OCI-LY1 (cell line): Measurements from ENCODE around the gene SIX4.

Experiments used
- H2AFZ ChIP-seq: fragments of 200-600 bp; sonication (generic), shearing (Covaris generic); 2 replicates; pipeline ENCODE4 v1.6.0; 2014; ENCODE audit warnings: antibody characterized with exemption, mild to moderate bottlenecking, low read length
- H3F3A ChIP-seq: fragments of 200-600 bp; sonication (generic), shearing (Covaris generic); 2 replicates; pipeline ENCODE4 v1.6.0; 2014; ENCODE audit warnings: mild to moderate bottlenecking, antibody characterized with exemption, low read length, moderate library complexity; ENCODE audit not compliant: insufficient read depth
- H3K27ac ChIP-seq: fragments of 200-600 bp; sonication (generic); 2 replicates; pipeline ENCODE4 v1.5.1; 2014; ENCODE audit warnings: low read length, mixed run types, mild to moderate bottlenecking, low read depth; ENCODE audit not compliant: poor library complexity, severe bottlenecking
- H3K27me3 ChIP-seq: fragments of 200-600 bp; sonication (generic); 2 replicates; pipeline ENCODE4 v1.6.0; 2014; ENCODE audit warnings: antibody characterized with exemption, mild to moderate bottlenecking, low read length, moderate library complexity; ENCODE audit not compliant: insufficient read depth
- H3K36me3 ChIP-seq: fragments of 200-600 bp; sonication (generic); 2 replicates; pipeline ENCODE4 v1.6.1; 2014; ENCODE audit warnings: mild to moderate bottlenecking, antibody characterized with exemption, low read length, moderate library complexity, mixed read lengths; ENCODE audit not compliant: insufficient read depth
- H3K4me1 ChIP-seq: fragments of 200-600 bp; sonication (generic); 2 replicates; pipeline ENCODE4 v1.5.1; 2014; ENCODE audit warnings: mild to moderate bottlenecking, low read length, moderate library complexity; ENCODE audit not compliant: insufficient read depth, severe bottlenecking
- H3K4me2 ChIP-seq: fragments of 200-600 bp; sonication (generic), shearing (Covaris generic); 2 replicates; pipeline ENCODE4 v1.6.1; 2014; ENCODE audit warnings: low read length
- H3K4me3 ChIP-seq: fragments of 200-600 bp; sonication (generic); 2 replicates; pipeline ENCODE4 v1.5.1; 2014; ENCODE audit warnings: low read length, low read depth, mild to moderate bottlenecking, mixed read lengths; ENCODE audit not compliant: poor library complexity, severe bottlenecking
- H3K79me2 ChIP-seq: fragments of 200-600 bp; shearing (Covaris generic); 2 replicates; pipeline ENCODE4 v1.6.1; 2016; ENCODE audit warnings: mixed run types, low read length, mixed read lengths; ENCODE audit not compliant: insufficient read depth
- H3K9ac ChIP-seq: fragments of 200-600 bp; sonication (generic), shearing (Covaris generic); 2 replicates; pipeline ENCODE4 v1.6.1; 2014; ENCODE audit warnings: mild to moderate bottlenecking, low read length, mixed read lengths
- H3K9me2 ChIP-seq: fragments of 200-600 bp; sonication (generic), shearing (Covaris generic); 2 replicates; pipeline ENCODE4 v1.6.1; 2014; ENCODE audit warnings: low read depth, mild to moderate bottlenecking, low read length, mixed read lengths
- H3K9me3 ChIP-seq: fragments of 200-600 bp; shearing (Covaris generic); 2 replicates; pipeline ENCODE4 v1.6.1; 2014; ENCODE audit warnings: low read length, mixed read lengths
- H4K20me1 ChIP-seq: fragments of 200-600 bp; sonication (generic), shearing (Covaris generic); 2 replicates; pipeline ENCODE4 v1.6.0; 2016; ENCODE audit warnings: mild to moderate bottlenecking, low read length; ENCODE audit not compliant: insufficient read depth
- CTCF ChIP-seq: fragments of 200-600 bp; sonication (generic), shearing (Covaris generic); IDR thresholded peaks from 2 replicates; pipeline ENCODE4 v1.5.1; 2017; ENCODE audit warnings: mild to moderate bottlenecking, antibody characterized with exemption, low read length, moderate library complexity, mixed read lengths
- EZH2 ChIP-seq: fragments of 200-600 bp; sonication (generic), shearing (Covaris generic); IDR thresholded peaks from 2 replicates; pipeline ENCODE4 v1.8.0; 2017; ENCODE audit warnings: borderline replicate concordance, mixed run types, mild to moderate bottlenecking, antibody characterized with exemption, low read length, moderate library complexity, mixed read lengths

SIX4 gene

GRCh38 chr14:60686865-60687264, 37.3 kb downstream of the SIX4 start:
- Histone ChIP-seq H2AFZ (no peak overlapping the region), H3K27me3 (no peaks in the 10 kb centered on the region), H3K27ac (no peak overlapping the region), H3K9me2 (no peaks in the 10 kb centered on the region), H3K4me3 (no peak overlapping the region), H3K9ac (no peak overlapping the region), H3K36me3 (no peaks in the 10 kb centered on the region), H4K20me1 (no peaks in the 10 kb centered on the region), H3K79me2 (no peaks in the 10 kb centered on the region), H3K4me2 (no peak overlapping the region), H3F3A (no peaks in the 10 kb centered on the region), H3K4me1 (no peaks in the 10 kb centered on the region), H3K9me3 (no peaks in the 10 kb centered on the region)
- TF ChIP-seq EZH2 (no peak), CTCF (no peak)

GRCh38 chr14:60684203-60684602, 39.9 kb downstream of the SIX4 start:
- no peaks in the 10 kb centered on the region for H3K9me3 ChIP-seq
- H3K79me2 ChIP-seq = no peaks in the 10 kb centered on the region
- H3K27me3 ChIP-seq = no peaks in the 10 kb centered on the region
- no peaks in the 10 kb centered on the region for H4K20me1 ChIP-seq
- TF ChIP-seq CTCF (no peak), EZH2 (no peak)
- H3K27ac ChIP-seq = no peak overlapping the region
- H3K9me2 ChIP-seq = no peaks in the 10 kb centered on the region
- no peak overlapping the region for H3K9ac ChIP-seq
- H3K4me1 ChIP-seq = no peaks in the 10 kb centered on the region
- no peaks in the 10 kb centered on the region for H3F3A ChIP-seq
- no peak overlapping the region for H2AFZ ChIP-seq
- no peak overlapping the region for H3K4me2 ChIP-seq
- no peaks in the 10 kb centered on the region for H3K36me3 ChIP-seq
- H3K4me3 ChIP-seq = no peak overlapping the region

DNA sequence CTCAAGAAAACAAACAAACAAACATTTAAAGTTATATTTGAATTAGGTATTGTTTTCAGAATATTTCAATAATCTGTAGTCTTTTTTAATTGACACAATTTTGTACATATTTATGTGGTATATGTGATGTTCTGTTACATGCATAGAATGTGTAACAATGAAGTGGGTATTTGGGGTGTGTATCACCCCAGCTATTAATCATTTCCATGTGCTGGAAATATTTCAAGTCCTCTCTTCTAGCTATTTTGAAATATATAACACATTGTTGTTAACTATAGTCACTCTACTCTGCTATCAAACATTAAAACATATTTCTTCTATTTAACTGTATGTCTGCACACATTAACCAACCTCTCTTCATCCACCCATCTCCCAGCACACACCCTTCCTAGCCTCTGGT, 42.9 kb downstream of the SIX4 start:
- TF ChIP-seq EZH2 = no peak
- no peak for TF ChIP-seq CTCF
- no peak overlapping the region for H3K9ac ChIP-seq
- no peak overlapping the region for H2AFZ ChIP-seq
- H3K9me3 ChIP-seq = no peaks in the 10 kb centered on the region
- no peak overlapping the region for H3K4me2 ChIP-seq
- no peaks in the 10 kb centered on the region for H4K20me1 ChIP-seq
- H3K27ac ChIP-seq = no peak overlapping the region
- H3K36me3 ChIP-seq = no peaks in the 10 kb centered on the region
- H3K4me3 ChIP-seq = no peak overlapping the region
- no peaks in the 10 kb centered on the region for H3K4me1 ChIP-seq
- H3K9me2 ChIP-seq = no peaks in the 10 kb centered on the region
- H3K79me2 ChIP-seq = no peaks in the 10 kb centered on the region
- H3F3A ChIP-seq = no peaks in the 10 kb centered on the region
- no peaks in the 10 kb centered on the region for H3K27me3 ChIP-seq
